Retinal pigment epithelial cell (primary cell): ENCODE results near the gene RIOX2.

Experiments used
- DNase-seq: peaks from one replicate; pipeline ENCODE4 v3.0.0-alpha.2; 2010; ENCODE audit warnings: low read depth
- H3K4me3 ChIP-seq: 2 replicates; pipeline ENCODE4 v1.5.1; 2011; ENCODE audit warnings: mild to moderate bottlenecking, low read length, control low read depth, moderate library complexity
- TF ChIP-seq, protein P1 (sequence below): conservative IDR thresholded peaks from 2 replicates; pipeline ENCODE4 v1.5.1; 2011; ENCODE audit warnings: low read depth, low read length, control low read depth, inconsistent platforms

Gene RIOX2

DNA sequence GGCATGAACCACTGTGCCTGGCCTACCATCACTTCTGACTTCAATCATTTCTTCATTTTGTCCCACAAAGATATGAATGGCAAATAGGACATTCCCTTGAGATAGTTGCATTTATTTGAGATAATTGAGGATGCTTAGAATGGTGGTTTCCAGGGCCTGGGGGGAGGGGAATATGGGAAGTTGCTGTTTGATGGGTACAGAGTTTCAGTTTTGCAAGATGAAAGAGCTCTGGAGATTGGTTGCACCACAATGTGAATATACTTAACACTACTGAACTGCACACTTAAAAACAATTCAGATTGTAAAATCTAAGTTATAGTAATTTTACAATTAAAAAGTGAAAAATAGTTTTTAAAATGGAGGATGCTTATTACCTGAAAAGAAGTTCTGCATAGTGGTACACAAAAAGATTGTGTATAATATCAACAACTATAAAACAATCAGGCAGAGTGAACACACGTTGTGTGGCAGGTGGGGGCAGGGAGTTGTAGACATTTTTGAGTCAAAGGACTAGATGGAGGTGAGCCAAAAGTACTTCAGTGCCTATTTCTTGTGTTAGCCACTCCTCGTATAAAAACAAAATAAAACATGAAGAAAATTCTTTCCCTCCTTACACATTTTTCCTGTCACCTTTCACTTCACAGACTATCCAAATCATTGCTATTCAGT is 18.5 kb upstream of the RIOX2 start:
- DNase-seq: no peak
- no peak overlapping the region for H3K4me3 ChIP-seq
- TF ChIP-seq, protein P1, sequence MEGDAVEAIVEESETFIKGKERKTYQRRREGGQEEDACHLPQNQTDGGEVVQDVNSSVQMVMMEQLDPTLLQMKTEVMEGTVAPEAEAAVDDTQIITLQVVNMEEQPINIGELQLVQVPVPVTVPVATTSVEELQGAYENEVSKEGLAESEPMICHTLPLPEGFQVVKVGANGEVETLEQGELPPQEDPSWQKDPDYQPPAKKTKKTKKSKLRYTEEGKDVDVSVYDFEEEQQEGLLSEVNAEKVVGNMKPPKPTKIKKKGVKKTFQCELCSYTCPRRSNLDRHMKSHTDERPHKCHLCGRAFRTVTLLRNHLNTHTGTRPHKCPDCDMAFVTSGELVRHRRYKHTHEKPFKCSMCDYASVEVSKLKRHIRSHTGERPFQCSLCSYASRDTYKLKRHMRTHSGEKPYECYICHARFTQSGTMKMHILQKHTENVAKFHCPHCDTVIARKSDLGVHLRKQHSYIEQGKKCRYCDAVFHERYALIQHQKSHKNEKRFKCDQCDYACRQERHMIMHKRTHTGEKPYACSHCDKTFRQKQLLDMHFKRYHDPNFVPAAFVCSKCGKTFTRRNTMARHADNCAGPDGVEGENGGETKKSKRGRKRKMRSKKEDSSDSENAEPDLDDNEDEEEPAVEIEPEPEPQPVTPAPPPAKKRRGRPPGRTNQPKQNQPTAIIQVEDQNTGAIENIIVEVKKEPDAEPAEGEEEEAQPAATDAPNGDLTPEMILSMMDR: no peak

DNA sequence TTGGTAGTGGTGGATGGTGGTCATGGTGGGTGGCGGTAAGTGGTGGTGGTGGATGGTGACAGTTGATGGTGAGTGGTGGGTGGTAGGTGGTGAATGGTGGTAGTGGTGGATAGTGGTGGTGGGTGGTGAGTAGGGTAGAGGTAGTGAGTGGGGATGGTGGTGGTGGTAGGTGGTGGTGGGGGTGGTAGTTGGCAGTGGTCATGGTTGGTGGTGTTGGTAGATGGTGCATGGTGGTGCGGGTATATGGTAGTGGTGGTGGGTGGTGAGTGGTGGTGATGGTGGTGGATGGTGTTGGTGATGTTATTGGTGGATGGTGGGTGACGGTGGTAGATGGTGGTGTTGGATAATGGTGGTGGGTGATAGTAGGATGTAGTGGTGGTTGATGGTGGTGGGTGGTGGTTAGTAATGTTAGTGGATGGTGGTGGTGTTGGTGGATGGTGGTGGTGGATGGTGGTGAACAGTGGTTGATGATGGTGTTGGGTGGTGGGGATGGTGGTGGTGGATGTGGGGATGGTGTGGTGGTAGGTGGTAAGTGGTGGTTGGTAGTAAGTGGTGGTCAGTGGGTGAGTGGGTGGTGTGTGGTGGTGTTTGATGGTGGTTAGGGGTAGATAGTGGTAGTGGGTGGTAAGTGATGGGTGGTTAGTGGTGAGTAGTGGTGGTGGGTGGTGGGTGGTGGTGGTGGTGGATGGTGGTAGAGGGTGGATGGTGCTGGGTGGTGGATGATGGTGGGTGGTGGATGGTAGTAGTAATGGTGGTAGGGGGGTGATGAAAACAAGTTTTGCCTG is 16.7 kb upstream of the RIOX2 start:
- no peak for DNase-seq
- TF ChIP-seq, protein P1: no peak
- no peak overlapping the region for H3K4me3 ChIP-seq

DNA sequence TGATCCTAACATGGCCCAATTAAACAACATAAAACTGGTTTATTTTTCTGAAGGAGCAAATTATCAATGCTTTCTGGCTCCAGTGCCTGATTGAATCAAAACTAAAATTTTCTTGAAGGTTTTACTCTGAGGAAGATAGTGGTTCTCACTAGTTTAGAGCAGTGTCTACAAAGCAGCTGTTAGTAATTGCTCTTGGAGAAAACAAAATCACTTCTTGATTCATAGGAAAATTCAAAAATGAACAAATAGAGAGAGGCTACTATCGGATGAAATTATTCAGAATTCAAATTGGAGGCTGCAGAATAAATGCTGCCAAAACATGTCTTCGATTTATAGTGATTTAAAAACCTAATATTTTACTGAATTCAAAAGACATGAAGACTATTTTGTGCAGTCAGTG is 15.1 kb upstream of the RIOX2 start:
- no peak overlapping the region for H3K4me3 ChIP-seq

DNA sequence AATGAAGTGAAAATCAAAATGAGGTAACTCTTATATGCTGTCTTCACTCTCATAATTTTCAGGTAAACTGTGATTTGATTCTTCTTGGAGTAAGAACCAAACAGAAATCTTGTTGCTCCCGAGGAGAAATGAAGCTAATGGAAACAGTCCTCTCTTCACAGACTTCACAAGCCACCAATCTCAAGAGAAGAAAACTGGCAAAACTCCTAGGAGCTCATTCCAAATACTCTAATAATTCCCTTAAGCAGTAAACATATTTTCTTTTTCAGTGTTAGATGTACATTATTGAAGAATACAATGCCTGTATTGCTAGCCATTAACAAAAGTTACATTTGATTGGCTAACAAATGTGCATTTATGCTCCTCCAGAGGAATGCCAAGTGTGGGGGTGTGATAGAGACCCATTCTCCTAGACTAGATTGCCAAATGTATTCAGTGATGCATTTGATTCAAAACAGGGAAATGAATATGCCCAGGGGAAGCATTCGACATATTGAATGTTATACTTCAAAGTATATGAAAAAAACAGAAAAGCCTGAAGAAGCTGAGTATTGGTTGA is 11.8 kb upstream of the RIOX2 start:
- TF ChIP-seq, protein P1: no peak
- no peak overlapping the region for H3K4me3 ChIP-seq
- no peak for DNase-seq

More for the DNA sequence above, 15.1 kb upstream of the RIOX2 start:
- DNase-seq: no peak
- TF ChIP-seq, protein P1: no peak

DNA sequence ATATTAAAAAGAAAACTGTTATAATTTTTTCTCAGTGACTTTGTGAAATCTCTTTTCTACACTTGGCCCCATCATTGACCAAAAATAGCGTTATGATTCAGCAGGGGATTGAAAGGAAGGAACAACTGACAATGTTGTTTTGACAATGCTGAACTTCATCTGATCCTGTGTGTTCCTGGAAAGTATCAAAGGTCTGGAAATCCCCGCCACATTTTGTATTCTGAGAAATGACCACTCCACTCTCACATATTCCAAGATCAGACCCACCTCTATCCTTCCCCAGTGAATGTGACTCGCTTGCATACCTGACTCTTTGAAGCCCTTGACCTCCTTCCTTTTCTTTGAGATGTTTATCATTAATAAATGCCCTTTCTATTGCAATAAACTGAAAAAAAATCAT is 9.7 kb upstream of the RIOX2 start:
- no peak for DNase-seq
- TF ChIP-seq, protein P1: no peak
- H3K4me3 ChIP-seq: no peak overlapping the region

DNA sequence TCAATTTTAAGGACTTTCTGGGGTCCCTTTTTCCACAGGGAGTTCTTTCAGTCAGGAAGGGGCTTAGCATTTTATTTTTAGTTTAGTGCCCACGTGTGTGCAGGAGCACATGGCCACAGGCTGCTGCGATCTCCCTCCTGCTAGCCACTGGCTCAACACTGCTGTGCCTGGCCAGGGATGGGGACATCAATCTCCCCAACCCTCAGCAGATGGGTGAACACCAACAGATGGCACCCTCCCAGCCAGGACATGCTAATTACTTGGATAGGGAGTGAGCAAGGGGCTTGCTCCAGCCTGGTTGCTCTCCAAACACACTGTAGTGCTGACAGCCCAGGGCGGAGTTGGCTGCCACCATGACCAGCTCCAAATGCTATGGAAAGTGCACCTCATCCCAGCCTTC is 7.4 kb upstream of the RIOX2 start:
- DNase-seq: no peak
- TF ChIP-seq, protein P1: no peak
- no peak overlapping the region for H3K4me3 ChIP-seq
